A673 (cell line): ENCODE results near the gene RAE1. TPM values are rescaled to one million over a fixed set of nuclear protein-coding genes. Genes with fewer than 3 reads are reported as not detected.

Source experiments
- BruUV-seq: library from RNA; stranded (reverse); fragments of 400-500 nt; replicated peaks from 2 replicates; lab custom pipeline; 2021; lab: Mats Ljungman, UMichigan
- CTCF ChIA-PET: fragments of 300-600 bp; sonication (Branson Sonifier 250); formaldehyde crosslinking; loops from one replicate; lab custom pipeline; 2022; ENCODE audit warnings: antibody characterized with exemption; lab: Charles Lee
- POLR2A ChIA-PET: fragments of 300-600 bp; sonication (Branson Sonifier 250); formaldehyde crosslinking; loops from one replicate; lab custom pipeline; 2022; ENCODE audit warnings: antibody characterized with exemption; ENCODE audit not compliant: low non-redundant PET; lab: Charles Lee
- DNase-seq: peaks from one replicate; pipeline ENCODE4 v3.0.0-alpha.2; 2015; ENCODE audit warnings: low spot score
- H3K27ac ChIP-seq: fragments of 200-600 bp; sonication (generic); 2 replicates; pipeline ENCODE4 v1.5.1; 2016; ENCODE audit warnings: mixed run types, low read depth, mild to moderate bottlenecking, mixed read lengths, antibody characterized with exemption, low read length; ENCODE audit not compliant: poor library complexity, severe bottlenecking
- H3K27me3 ChIP-seq: fragments of 200-600 bp; sonication (generic); replicated peaks from 2 replicates; pipeline ENCODE4 v1.6.1; 2017; ENCODE audit warnings: mixed run types, low read depth, mild to moderate bottlenecking, mixed read lengths, antibody characterized with exemption, low read length; ENCODE audit not compliant: insufficient read depth, poor library complexity
- H3K36me3 ChIP-seq: fragments of 200-600 bp; sonication (generic); 2 replicates; pipeline ENCODE4 v1.6.1; 2016; ENCODE audit warnings: mixed run types, mild to moderate bottlenecking, mixed read lengths, antibody characterized with exemption, low read length; ENCODE audit not compliant: insufficient read depth, poor library complexity, severe bottlenecking
- H3K4me1 ChIP-seq: fragments of 200-600 bp; sonication (generic); 2 replicates; pipeline ENCODE4 v1.6.1; 2017; ENCODE audit warnings: mixed run types, mild to moderate bottlenecking, mixed read lengths, antibody characterized with exemption, low read length; ENCODE audit not compliant: insufficient read depth, poor library complexity, severe bottlenecking
- H3K4me3 ChIP-seq: fragments of 200-600 bp; sonication (generic); 2 replicates; pipeline ENCODE4 v1.5.1; 2016; ENCODE audit warnings: low read depth, mixed run types, mild to moderate bottlenecking, mixed read lengths, low read length; ENCODE audit not compliant: poor library complexity, severe bottlenecking
- H3K9me3 ChIP-seq: fragments of 200-600 bp; sonication (generic); 2 replicates; pipeline ENCODE4 v1.6.1; 2016; ENCODE audit warnings: mixed run types, low read depth, mild to moderate bottlenecking, mixed read lengths, antibody characterized with exemption, low read length; ENCODE audit not compliant: poor library complexity, severe bottlenecking
- EZH2 ChIP-seq: fragments of 200-600 bp; sonication (generic); IDR thresholded peaks from 2 replicates; pipeline ENCODE4 v1.6.1; 2017; ENCODE audit warnings: borderline replicate concordance, low read depth, mild to moderate bottlenecking, mixed read lengths, antibody characterized with exemption, low read length; ENCODE audit not compliant: poor library complexity, severe bottlenecking
- intact Hi-C: fragments of 100-400 bp; cut with micrococcal nuclease; formaldehyde crosslinking; loops from one replicate; pipeline ENCODE4 v1.10.0; 2022; ENCODE audit not compliant: unreplicated experiment
- total RNA-seq: library from RNA; stranded (reverse); gene quantifications from 2 replicates; pipeline ENCODE4 v1.2.3, GENCODE V29; 2021
- TF ChIP-seq, protein P1 (sequence below): fragments of 300-800, 200-600 bp; sonication (generic); conservative IDR thresholded peaks from 2 replicates; pipeline ENCODE4 v1.5.1; 2017; ENCODE audit warnings: low read depth, mild to moderate bottlenecking, antibody characterized with exemption, low read length, moderate library complexity, mixed read lengths

Gene RAE1
- total RNA-seq, 1 experiment from 2014 or later = 70.9 TPM

GRCh38 chr20:57398901-57399535 is 48.0 kb downstream of the RAE1 start:
- TF ChIP-seq, protein P1, sequence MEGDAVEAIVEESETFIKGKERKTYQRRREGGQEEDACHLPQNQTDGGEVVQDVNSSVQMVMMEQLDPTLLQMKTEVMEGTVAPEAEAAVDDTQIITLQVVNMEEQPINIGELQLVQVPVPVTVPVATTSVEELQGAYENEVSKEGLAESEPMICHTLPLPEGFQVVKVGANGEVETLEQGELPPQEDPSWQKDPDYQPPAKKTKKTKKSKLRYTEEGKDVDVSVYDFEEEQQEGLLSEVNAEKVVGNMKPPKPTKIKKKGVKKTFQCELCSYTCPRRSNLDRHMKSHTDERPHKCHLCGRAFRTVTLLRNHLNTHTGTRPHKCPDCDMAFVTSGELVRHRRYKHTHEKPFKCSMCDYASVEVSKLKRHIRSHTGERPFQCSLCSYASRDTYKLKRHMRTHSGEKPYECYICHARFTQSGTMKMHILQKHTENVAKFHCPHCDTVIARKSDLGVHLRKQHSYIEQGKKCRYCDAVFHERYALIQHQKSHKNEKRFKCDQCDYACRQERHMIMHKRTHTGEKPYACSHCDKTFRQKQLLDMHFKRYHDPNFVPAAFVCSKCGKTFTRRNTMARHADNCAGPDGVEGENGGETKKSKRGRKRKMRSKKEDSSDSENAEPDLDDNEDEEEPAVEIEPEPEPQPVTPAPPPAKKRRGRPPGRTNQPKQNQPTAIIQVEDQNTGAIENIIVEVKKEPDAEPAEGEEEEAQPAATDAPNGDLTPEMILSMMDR = no peak
- no peak for TF ChIP-seq EZH2
- no peaks in the 10 kb centered on the region for H3K4me1 ChIP-seq
- no peaks in the 10 kb centered on the region for H3K9me3 ChIP-seq
- no TSS peak for BruUV-seq
- ChIA-PET CTCF (no interaction called here), POLR2A (no interaction called here)
- H3K27me3 ChIP-seq = no peaks in the 10 kb centered on the region
- H3K27ac ChIP-seq = peak overlapping the region; percentile 42
- H3K4me3 ChIP-seq = no peak overlapping the region
- DNase-seq = no peak
- intact Hi-C loops = no loop called here
- H3K36me3 ChIP-seq = peaks cover 45% of the 10 kb centered on the region

GRCh38 chr20:57399587-57400155 is 48.6 kb downstream of the RAE1 start:
- BruUV-seq = no TSS peak
- H3K9me3 ChIP-seq = no peaks in the 10 kb centered on the region
- H3K4me3 ChIP-seq = no peak overlapping the region
- TF ChIP-seq, protein P1 = no peak
- no peak for TF ChIP-seq EZH2
- DNase-seq = no peak
- intact Hi-C loops = no loop called here
- ChIA-PET CTCF (no interaction called here), POLR2A (no interaction called here)
- H3K36me3 ChIP-seq = peaks cover 41% of the 10 kb centered on the region
- H3K27ac ChIP-seq = peak overlapping the region; percentile 54
- no peaks in the 10 kb centered on the region for H3K27me3 ChIP-seq
- H3K4me1 ChIP-seq = no peaks in the 10 kb centered on the region

- Histone ChIP-seq H3K4me1 (no peaks in the 10 kb centered on the region), H3K36me3 (peaks cover 35% of the 10 kb centered on the region), H3K27me3 (no peaks in the 10 kb centered on the region), H3K4me3 (no peak overlapping the region), H3K27ac (peak overlapping the region; percentile 54), H3K9me3 (no peaks in the 10 kb centered on the region)
- TF ChIP-seq, protein P1 = no peak
- TF ChIP-seq EZH2 = no peak
- BruUV-seq = no TSS peak
- intact Hi-C loops = no loop called here
- DNase-seq = no peak
- ChIA-PET CTCF (no interaction called here), POLR2A (no interaction called here)
These were observed 49.2 kb downstream of the RAE1 start for GRCh38 chr20:57400231-57400701.
